HG03442 (cell line): Measurements from ENCODE around the gene ZBTB1.
A peak's percentile ranks its signal among the peaks of the same experiment; 100 is the strongest.
"Not testable (repeated sequence)": the region's sequence is repeated elsewhere in the genome, so short reads cannot be mapped to it uniquely, and the experiment has no call there.

Experiments used
- ATAC-seq: cut with Tn5 transposase; IDR thresholded peaks from one replicate; pipeline ENCODE4 v1.9.1; 2021; ENCODE audit warnings: mild to moderate bottlenecking, moderate library complexity; ENCODE audit not compliant: unreplicated experiment

The ZBTB1 gene

DNA sequence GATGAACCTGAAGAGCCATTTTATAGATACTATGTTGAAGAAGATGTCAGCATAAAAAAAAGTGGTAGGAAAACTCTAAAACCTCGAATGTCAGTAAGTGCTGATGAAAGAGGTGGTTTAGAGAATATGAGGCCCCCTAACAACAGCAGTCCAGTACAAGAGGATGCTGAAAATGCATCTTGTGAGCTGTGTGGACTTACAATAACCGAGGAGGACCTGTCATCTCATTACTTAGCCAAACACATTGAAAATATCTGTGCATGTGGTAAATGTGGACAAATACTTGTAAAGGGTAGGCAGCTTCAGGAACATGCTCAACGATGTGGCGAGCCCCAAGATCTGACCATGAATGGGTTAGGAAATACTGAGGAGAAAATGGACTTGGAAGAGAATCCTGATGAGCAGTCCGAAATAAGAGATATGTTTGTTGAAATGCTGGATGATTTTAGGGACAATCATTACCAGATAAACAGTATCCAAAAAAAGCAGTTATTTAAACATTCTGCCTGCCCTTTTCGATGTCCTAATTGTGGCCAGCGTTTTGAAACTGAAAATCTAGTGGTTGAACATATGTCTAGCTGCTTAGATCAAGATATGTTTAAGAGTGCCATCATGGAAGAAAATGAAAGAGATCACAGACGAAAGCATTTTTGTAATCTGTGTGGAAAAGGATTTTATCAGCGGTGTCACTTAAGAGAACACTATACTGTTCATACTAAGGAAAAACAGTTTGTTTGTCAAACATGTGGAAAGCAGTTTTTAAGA lies 18.2 kb downstream of the ZBTB1 start:
- no peak for ATAC-seq

DNA sequence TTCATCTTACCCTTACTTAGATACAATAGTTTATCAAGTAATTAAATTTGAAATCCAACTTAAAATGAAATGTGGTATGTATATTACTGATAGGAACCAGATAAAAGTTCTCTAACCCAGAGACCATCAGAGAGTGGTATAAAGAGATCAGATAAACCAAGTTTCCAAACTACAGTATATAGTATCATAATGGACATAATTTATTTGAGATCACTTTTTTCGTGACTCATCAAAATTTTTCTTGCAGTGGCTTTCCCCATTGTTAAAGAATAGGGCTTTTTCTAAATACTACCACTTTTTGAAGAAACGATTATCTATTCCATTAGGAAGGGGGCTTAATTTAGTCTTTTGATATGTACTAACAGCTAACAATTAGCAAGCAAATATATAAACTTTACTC lies 20.8 kb downstream of the ZBTB1 start:
- ATAC-seq = no peak

DNA sequence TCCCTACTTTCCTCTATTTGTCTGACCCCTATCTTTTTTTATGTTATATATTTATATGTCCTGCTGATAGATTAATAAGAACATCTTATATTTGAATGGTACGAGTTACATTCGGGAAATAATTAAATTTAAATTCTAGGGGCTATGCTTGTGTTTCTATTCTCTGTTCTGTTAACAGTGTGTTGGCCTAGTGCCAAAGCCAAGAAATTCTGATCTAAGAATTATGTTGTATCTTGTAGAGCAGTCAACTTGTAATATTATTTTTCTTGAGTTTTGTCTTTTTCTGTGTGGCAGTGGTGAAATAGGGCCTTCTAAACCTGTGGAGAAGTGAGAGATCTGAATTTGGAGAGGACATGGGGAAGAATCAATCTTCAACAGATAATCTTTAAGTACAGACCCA lies 27.0 kb downstream of the ZBTB1 start:
- ATAC-seq = no peak

DNA sequence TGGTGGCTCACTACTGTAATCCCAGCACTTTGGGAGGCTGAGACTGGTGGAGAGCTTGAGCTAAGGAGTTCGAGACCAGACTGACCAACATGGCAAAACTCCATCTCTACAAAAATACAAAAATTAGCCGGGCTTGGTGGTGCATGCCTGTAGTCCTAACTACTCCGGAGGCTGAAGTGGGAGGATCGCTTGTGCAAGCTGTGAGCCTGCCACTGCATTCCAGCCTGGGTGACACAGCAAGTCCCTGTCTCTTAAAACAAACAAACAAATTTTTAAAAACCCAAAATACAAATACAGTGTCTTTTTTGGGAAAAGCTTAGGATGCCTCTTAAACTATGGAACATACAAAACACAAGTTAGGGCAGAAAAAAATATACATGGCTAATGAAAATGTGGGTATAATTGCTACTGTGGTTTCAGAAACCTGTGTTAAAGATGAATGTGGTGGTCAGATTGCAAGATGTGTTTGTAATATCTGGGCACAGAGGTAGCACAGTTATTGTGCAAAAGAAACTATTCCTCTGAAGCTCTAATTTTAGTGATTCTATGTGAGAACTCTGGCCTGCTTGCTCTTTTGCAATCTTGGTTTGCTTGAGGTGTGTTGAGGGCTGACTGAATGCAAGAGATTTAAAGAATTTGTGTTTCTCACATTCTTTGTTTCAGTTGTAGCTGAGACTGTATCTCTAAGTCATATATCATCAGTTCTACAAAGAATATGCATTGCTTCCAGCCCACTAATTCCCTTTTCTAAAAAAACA lies 32.1 kb downstream of the ZBTB1 start:
- ATAC-seq = no peak

DNA sequence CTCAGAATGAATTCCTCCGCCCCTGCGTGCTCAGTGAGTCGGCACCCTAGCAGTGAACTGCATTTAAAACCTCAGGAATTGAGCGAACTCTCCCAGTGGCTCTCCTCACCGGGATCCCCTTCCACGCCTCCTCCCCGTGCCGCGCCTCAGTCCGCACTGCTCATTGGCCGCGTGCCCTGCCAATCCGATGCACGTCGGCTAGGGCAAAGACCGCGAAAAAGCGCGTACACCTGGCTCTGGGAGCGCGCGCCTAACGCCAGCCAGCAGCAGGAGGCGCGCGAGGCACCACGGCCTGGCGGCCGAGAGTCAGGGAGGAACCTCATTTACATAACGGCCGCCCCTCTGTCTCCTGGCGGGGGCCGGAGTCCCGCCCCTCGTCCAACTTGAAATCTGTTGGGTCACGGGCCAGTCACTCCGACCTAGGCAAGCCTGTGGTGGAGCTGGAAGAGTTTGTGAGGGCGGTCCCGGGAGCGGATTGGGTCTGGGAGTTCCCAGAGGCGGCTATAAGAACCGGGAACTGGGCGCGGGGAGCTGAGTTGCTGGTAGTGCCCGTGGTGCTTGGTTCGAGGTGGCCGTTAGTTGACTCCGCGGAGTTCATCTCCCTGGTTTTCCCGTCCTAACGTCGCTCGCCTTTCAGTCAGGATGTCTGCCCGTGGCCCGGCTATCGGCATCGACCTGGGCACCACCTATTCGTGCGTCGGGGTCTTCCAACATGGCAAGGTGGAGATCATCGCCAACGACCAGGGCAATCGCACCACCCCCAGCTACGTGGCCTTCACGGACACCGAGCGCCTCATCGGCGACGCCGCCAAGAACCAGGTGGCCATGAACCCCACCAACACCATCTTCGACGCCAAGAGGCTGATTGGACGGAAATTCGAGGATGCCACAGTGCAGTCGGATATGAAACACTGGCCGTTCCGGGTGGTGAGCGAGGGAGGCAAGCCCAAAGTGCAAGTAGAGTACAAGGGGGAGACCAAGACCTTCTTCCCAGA lies 35.9 kb downstream of the ZBTB1 start, which contains the start of gene HSPA2:
HSPA2 (plus strand) TSS at position 534 of the 995 bp plus-strand sequence; CDS start at position 643, 109 bp downstream.
- ATAC-seq = peak; percentile 95

DNA sequence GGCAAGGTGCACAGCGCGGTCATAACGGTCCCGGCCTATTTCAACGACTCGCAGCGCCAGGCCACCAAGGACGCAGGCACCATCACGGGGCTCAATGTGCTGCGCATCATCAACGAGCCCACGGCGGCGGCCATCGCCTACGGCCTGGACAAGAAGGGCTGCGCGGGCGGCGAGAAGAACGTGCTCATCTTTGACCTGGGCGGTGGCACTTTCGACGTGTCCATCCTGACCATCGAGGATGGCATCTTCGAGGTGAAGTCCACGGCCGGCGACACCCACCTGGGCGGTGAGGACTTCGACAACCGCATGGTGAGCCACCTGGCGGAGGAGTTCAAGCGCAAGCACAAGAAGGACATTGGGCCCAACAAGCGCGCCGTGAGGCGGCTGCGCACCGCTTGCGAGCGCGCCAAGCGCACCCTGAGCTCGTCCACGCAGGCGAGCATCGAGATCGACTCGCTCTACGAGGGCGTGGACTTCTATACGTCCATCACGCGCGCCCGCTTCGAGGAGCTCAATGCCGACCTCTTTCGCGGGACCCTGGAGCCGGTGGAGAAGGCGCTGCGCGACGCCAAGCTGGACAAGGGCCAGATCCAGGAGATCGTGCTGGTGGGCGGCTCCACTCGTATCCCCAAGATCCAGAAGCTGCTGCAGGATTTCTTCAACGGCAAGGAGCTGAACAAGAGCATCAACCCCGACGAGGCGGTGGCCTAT lies 36.8 kb downstream of the ZBTB1 start:
- no peak for ATAC-seq

DNA sequence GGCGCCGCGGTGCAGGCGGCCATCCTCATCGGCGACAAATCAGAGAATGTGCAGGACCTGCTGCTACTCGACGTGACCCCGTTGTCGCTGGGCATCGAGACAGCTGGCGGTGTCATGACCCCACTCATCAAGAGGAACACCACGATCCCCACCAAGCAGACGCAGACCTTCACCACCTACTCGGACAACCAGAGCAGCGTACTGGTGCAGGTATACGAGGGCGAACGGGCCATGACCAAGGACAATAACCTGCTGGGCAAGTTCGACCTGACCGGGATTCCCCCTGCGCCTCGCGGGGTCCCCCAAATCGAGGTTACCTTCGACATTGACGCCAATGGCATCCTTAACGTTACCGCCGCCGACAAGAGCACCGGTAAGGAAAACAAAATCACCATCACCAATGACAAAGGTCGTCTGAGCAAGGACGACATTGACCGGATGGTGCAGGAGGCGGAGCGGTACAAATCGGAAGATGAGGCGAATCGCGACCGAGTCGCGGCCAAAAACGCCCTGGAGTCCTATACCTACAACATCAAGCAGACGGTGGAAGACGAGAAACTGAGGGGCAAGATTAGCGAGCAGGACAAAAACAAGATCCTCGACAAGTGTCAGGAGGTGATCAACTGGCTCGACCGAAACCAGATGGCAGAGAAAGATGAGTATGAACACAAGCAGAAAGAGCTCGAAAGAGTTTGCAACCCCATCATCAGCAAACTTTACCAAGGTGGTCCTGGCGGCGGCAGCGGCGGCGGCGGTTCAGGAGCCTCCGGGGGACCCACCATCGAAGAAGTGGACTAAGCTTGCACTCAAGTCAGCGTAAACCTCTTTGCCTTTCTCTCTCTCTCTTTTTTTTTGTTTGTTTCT lies 37.6 kb downstream of the ZBTB1 start:
- no peak for ATAC-seq

DNA sequence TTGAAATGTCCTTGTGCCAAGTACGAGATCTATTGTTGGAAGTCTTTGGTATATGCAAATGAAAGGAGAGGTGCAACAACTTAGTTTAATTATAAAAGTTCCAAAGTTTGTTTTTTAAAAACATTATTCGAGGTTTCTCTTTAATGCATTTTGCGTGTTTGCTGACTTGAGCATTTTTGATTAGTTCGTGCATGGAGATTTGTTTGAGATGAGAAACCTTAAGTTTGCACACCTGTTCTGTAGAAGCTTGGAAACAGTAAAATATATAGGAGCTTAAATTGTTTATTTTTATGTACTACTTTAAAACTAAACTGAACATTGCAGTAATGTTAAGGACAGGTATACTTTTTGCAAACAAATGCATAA lies 38.2 kb downstream of the ZBTB1 start:
- no peak for ATAC-seq

DNA sequence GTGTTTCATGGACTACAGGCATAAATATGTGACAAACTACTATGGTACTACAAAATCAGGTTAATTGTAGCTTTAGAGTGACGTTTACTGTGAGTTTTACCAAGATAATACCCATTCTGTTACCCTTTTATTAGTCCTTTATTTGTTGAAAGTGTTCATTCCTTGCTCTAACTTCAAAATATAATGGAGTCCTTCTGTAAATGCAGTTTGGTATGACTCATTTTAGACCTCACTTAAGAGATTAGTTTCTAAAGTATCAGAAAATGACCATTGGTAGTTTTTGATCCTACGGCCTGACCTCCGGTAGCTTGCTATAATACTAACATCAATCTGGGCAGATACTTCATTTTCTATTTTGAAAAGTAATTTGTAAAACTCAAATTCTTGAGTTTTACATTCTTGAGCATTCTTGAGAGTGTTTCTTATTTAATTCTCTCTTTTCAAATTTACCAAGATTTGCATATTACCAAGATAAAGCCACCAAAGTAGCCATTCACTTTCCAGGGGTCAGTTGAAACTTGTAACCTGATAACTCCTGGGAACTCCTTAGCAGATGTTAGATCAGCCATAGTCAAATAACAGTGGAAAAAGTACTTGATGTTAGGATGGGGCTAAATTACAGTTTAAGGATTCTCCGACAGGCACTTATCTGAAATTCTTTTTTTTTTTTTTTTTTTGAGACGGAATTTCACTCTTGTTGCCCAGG lies 40.2 kb downstream of the ZBTB1 start:
- ATAC-seq = no peak

DNA sequence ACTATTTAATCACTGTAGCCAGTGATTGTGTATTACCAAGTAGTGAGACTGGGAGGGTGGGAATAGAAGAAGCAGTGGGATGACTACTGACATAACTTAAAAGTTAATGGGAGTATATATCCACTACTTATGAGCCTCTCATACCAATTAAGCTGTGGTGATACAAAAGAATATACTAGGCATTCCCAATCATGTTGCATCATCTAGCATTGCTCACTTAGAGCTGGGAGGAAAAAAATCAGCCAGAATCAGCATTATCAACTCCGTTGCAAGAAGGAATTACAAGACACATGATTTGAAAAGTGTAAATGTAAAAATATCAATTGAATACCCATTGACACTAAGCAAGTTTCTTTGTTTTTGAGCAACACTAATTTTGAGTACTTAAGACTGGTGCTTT lies 44.4 kb downstream of the ZBTB1 start:
- ATAC-seq = no peak

DNA sequence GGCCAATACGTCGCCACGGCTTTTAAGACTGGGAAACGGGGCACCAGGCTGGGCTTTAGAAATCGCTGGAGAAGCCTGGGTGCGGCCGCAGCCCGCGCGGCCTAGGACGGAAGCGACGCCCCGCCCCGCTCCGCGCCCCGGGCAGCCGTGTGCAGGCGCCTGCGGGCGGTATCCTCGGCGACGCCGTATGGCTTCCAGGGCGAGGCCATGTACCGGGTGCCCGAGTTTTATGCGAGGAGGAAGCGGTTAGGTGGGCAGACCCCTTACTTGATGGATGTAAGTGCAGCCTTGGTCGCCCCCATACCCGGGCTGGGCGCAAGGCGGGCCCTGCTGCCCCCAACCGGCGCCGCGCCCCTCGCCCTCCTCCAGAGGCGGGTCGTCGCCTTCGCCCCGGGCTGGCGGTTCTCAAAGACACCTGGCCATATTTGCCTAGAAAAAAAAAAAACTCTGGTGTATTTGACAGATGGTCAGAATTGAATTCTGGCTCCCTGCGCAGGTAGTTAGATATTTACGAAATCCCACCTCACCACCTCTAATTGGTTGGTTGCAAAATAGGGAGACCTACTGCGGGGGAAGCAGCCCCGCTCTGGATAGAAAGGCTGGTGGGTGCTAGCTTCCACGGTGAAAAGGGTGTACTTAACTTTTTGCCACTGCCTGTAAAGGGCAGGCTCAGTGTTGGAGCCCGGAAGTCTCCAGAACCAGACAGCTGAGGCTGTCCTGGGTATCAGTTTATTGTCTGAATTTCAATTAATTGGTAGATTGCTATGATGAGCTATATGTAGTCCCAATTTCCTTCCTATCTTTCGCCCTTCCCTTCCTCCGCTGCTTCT lies 45.4 kb downstream of the ZBTB1 start, which contains the start of gene PPP1R36:
PPP1R36 (plus strand) TSS at position 171 of the 830 bp plus-strand sequence; CDS start at position 208, 37 bp downstream.
- no peak for ATAC-seq

DNA sequence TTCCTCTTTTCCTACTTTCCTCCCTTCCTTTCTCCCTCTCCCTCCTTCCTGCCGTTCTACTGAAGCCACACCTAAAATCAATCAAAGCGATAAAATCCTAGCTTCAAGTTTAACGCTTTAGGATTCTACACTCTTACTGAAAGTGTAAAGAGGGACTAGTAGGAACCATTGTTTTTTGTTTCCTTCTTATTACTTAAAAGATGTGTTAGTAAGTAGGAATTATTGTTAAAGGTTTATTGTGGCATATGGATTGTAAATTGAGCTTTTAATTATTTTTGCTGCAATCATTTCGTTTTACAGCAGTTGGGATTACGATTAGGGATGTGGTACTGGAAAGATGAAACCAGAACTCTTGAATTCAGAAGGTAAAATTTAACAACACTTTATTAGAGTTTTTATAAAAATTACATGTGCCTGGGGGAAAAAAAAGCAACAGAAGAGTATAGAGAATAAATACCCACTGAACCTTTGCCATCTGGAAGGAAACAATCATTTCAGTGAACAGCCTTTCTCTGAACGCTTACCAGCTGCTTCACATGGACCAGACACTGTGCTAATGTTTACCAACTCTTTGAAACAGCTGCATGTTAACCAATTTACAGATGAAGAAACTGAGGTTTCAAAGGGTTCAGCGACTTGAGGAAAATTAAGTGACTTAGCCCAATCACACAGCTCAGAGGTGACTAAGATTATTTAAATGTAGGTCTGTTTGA lies 46.2 kb downstream of the ZBTB1 start:
- ATAC-seq = no peak

DNA sequence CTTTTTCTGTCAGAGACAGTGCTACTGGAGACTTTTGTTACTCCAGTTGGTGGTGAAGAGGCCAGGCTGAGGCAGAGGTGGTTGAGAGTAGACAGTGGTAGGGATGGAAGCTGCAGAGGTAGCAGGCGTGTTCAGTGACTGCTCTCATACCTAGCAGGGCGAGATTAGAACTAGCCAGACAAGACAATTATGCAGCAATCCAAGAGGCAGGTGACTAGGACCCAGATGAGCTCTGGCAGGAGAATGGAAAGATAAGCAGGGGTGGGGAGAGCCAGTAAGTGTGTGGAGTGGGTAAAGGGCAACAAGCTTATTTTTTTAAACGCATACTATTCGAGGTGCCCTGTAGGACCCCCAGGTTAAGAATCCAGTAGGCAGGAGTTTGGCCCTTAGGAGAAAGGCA lies 50.0 kb downstream of the ZBTB1 start:
- ATAC-seq = no peak

DNA sequence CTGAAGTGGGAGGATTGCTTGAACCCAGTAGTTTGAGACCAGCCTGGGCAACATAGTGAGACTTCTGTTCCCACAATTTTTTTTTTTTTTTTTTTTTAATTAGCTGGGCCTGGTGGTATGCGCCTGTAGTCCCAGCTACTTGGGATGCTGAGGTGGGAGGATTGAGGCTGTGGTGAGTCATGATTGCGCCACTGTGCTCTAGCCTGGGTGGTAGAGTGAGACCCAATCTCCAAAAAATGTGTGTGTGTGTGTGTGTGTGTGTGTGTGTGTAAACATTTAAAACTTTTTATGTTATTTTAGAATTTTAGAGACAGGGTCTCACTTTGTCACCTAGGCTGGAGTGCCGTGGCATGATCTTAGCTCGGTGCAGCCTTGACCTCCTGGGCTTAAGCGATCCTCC lies 52.0 kb downstream of the ZBTB1 start:
- ATAC-seq = no peak

DNA sequence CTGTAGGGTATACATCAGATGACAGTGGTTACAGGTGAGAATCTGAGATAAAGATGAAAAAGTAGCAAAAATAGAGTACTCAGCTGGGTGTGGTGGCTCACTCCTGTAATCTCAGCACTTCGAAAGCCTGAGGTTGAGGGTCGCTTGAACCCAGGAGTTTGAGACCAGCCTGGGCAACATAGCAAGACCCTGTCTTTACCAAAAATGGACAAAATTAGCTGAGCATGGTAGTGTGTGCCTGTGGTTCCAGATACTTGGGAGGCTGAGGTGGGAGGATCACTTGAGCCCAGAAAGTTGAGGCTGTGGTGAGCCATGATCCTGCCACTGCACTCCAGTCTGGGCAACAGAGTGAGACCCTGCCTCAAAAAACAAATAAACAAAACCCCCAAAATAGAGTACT lies 53.6 kb downstream of the ZBTB1 start:
- ATAC-seq = not testable (repeated sequence)

DNA sequence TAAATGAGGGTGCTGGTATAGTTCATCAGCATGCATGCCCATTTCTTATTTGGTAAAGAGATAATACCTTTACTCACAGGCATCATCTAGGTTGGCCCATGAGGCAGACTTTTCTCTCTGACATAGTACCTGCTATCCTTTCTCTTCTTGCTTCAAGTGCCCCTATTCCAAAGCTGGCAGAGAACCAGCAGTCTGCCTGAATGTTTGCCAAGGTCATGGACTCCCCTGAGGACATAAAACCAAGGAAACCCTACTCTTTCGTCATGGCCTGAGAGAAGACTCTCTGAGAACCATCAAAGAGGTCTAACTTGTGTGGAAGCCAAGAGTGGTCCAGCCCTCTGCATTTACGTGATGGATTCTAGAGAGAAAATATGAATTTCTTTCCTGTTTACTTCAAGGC lies 57.1 kb downstream of the ZBTB1 start:
- ATAC-seq = no peak

DNA sequence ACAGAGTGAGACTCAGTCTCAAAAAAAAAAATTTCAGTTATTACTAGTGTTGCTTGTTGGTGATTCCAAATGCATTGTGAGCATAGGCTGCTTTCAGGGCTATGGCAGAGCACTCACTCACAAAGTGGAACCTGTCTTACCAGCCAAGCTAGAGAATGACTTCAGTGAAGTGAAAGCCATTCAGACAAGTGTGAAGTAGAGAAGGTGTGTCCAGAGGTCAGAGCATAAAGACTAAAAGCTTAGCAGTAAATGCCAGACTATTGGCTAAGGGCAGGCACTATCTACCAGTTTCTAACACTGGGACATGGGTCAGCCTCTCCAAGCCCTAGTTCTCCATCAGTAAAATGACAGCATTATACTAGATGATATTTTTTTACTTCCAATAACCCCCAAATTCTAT lies 57.9 kb downstream of the ZBTB1 start:
- no peak for ATAC-seq
